MCF 10A (cell line): ENCODE data around the gene DBNDD2. TPM values are rescaled to one million over a fixed set of nuclear protein-coding genes. Genes with fewer than 3 reads are reported as not detected.

Experiments used
- BruUV-seq: library from RNA; stranded (reverse); fragments of 400-500 nt; replicated peaks from 2 replicates; lab custom pipeline; 2021; lab: Mats Ljungman, UMichigan
- CTCF ChIA-PET: fragments of 300-600 bp; sonication (Branson Sonifier 250); formaldehyde crosslinking; extraction: SDS; loops from one replicate; lab custom pipeline; 2021; ENCODE audit warnings: antibody characterized with exemption, inconsistent platforms; lab: Yijun Ruan, JAX
- POLR2A ChIA-PET: fragments of 300-600, 350-650 bp; sonication (Branson Sonifier 250); formaldehyde crosslinking; extraction: SDS; loops from one replicate; lab custom pipeline; 2020; ENCODE audit warnings: antibody characterized with exemption, inconsistent platforms; lab: Yijun Ruan, JAX
- DNase-seq: peaks from one replicate; pipeline ENCODE4 v3.0.0-alpha.2; 2018; ENCODE audit not compliant: unreplicated experiment
- H3K27ac Mint-ChIP-seq: one replicate; pipeline ENCODE4 v1.8.0; 2022; ENCODE audit warnings: mild to moderate bottlenecking, low read depth, mixed read lengths; ENCODE audit not compliant: unreplicated experiment
- H3K27me3 Mint-ChIP-seq: one replicate; pipeline ENCODE4 v1.8.0; 2022; ENCODE audit warnings: mixed read lengths; ENCODE audit not compliant: insufficient read depth, unreplicated experiment
- H3K36me3 Mint-ChIP-seq: one replicate; pipeline ENCODE4 v1.8.0; 2022; ENCODE audit warnings: mild to moderate bottlenecking, moderate library complexity, mixed read lengths; ENCODE audit not compliant: insufficient read depth, unreplicated experiment
- H3K4me1 Mint-ChIP-seq: one replicate; pipeline ENCODE4 v1.8.0; 2022; ENCODE audit warnings: mixed read lengths; ENCODE audit not compliant: insufficient read depth, unreplicated experiment
- H3K4me3 Mint-ChIP-seq: one replicate; pipeline ENCODE4 v1.8.0; 2022; ENCODE audit warnings: mild to moderate bottlenecking, moderate library complexity, mixed read lengths; ENCODE audit not compliant: unreplicated experiment
- H3K9me3 Mint-ChIP-seq: one replicate; pipeline ENCODE4 v1.8.0; 2022; ENCODE audit warnings: mixed read lengths; ENCODE audit not compliant: unreplicated experiment
- CTCF ChIP-seq: fragments of 200-600 bp; IDR thresholded peaks from one replicate; pipeline ENCODE4 v1.8.0; 2022; ENCODE audit warnings: antibody characterized with exemption, mild to moderate bottlenecking; ENCODE audit not compliant: unreplicated experiment
- intact Hi-C: fragments of 100-400 bp; cut with micrococcal nuclease; formaldehyde crosslinking; loops from 2 replicates; pipeline ENCODE4 v1.14.1; 2022
- total RNA-seq: library from RNA; stranded (reverse); gene quantifications from 2 replicates; pipeline ENCODE4 v1.2.3, GENCODE V29; 2022

DBNDD2 gene
- total RNA-seq, 1 experiment from 2014 or later: 9.1 TPM

- DNase-seq: no peak
- ChIA-PET CTCF (interaction anchor here (1.2 to 2.6 kb wide), 2 partner anchors 21 to 32 kb away, joined by 6 to 8 read pairs; no protein-coding TSS in a partner anchor), POLR2A (interaction anchor here (0.5 to 1.1 kb wide), 3 partner anchors 21 to 186 kb away, joined by 3 to 5 read pairs (median 3); partner anchors contain the start of genes PIGT and SYS1)
- no peak for TF ChIP-seq CTCF
- H3K36me3 Mint-ChIP-seq: no peaks in the 10 kb centered on the region
- H3K27me3 Mint-ChIP-seq: no peaks in the 10 kb centered on the region
- H3K9me3 Mint-ChIP-seq: peaks cover 16% of the 10 kb centered on the region
- no peak overlapping the region for H3K4me3 Mint-ChIP-seq
- intact Hi-C loops: no loop called here
- no TSS peak for BruUV-seq
- H3K4me1 Mint-ChIP-seq: no peaks in the 10 kb centered on the region
- no peak overlapping the region for H3K27ac Mint-ChIP-seq
Measured at GRCh38 chr20:45395114-45395415, 13.0 kb upstream of the DBNDD2 start.

GRCh38 chr20:45399018-45399417, 9.1 kb upstream of the DBNDD2 start:
- no peak for DNase-seq
- Mint-ChIP-seq H3K9me3 (peaks cover 29% of the 10 kb centered on the region), H3K27me3 (no peaks in the 10 kb centered on the region), H3K4me3 (no peak overlapping the region), H3K4me1 (no peaks in the 10 kb centered on the region), H3K36me3 (no peaks in the 10 kb centered on the region), H3K27ac (no peak overlapping the region)
- CTCF ChIA-PET: interaction anchor here (0.7 kb wide), 1 partner anchor 64 kb away, joined by 4 read pairs; no protein-coding TSS in a partner anchor
- TF ChIP-seq CTCF: no peak
- no TSS peak for BruUV-seq
- POLR2A ChIA-PET: no interaction called here
- intact Hi-C loops: no loop called here

GRCh38 chr20:45400346-45401031, 7.6 kb upstream of the DBNDD2 start:
- ChIA-PET CTCF (no interaction called here), POLR2A (no interaction called here)
- Mint-ChIP-seq H3K36me3 (no peaks in the 10 kb centered on the region), H3K4me1 (no peaks in the 10 kb centered on the region), H3K9me3 (peaks cover 29% of the 10 kb centered on the region), H3K27ac (no peak overlapping the region), H3K27me3 (no peaks in the 10 kb centered on the region), H3K4me3 (no peak overlapping the region)
- intact Hi-C loops: no loop called here
- no TSS peak for BruUV-seq
- DNase-seq: no peak
- TF ChIP-seq CTCF: no peak

- DNase-seq: no peak
- H3K27ac Mint-ChIP-seq: no peak overlapping the region
- intact Hi-C loops: no loop called here
- TF ChIP-seq CTCF: no peak
- ChIA-PET POLR2A (interaction anchor here (0.7 to 2.3 kb wide), 2 partner anchors 13 to 30 kb away, joined by 4 to 10 read pairs; partner anchors contain the start of gene PIGT), CTCF (interaction anchor here (0.6 to 1.1 kb wide), 5 partner anchors 29 to 115 kb away, joined by 3 to 5 read pairs (median 3); no protein-coding TSS in a partner anchor)
- H3K36me3 Mint-ChIP-seq: no peaks in the 10 kb centered on the region
- no peak overlapping the region for H3K4me3 Mint-ChIP-seq
- no peaks in the 10 kb centered on the region for H3K4me1 Mint-ChIP-seq
- H3K27me3 Mint-ChIP-seq: no peaks in the 10 kb centered on the region
- BruUV-seq: no TSS peak
- peaks cover 29% of the 10 kb centered on the region for H3K9me3 Mint-ChIP-seq
Measured at GRCh38 chr20:45402946-45403345, 5.1 kb upstream of the DBNDD2 start.
